Measurements from ENCODE around the gene CRELD1. TPM values are rescaled to one million over a fixed set of nuclear protein-coding genes. Genes with fewer than 3 reads are reported as not detected.
A peak's percentile ranks its signal among the peaks of the same experiment; 100 is the strongest.
"Not testable (repeated sequence)": the region's sequence is repeated elsewhere in the genome, so short reads cannot be mapped to it uniquely, and the experiment has no call there.

Gene CRELD1
- 67.5 TPM for total RNA-seq
- long read RNA-seq, transcript CRELD1-203 (11 exons, 1,728 nt) = minor isoform, 20 of 76 reads
- long read RNA-seq, transcript CRELD1-202 (10 exons, 2,696 nt) = minor isoform, 8 of 76 reads
- long read RNA-seq, transcript CRELD1-206 (11 exons, 1,778 nt) = major isoform, 38 of 76 reads
- long read RNA-seq, partial matches to known transcripts = 3 of 76 reads
- long read RNA-seq, other reads (novel, unspliced or antisense) = 7 of 76 reads

GRCh38 chr3:9933561-9934234 is at the start of gene CRELD1:
Gene CRELD1 (plus strand): TSS chr3:9933834. CDS start chr3:9934439, 605 bp downstream.
- intact Hi-C loops (cut with DNase I) = loop anchor here (5.0 kb wide), 1 partner anchor 294 kb away; no protein-coding TSS in a partner anchor
- peak; percentile 96 for ATAC-seq
- DNase-seq (ENCODE audit: missing footprints) = peak; percentile 98

GRCh38 chr3:9884555-9885165 is 49.0 kb upstream of the CRELD1 start:
- intact Hi-C loops (cut with DNase I) = no loop called here
- ATAC-seq (no peak), DNase-seq (ENCODE audit: missing footprints) (peak; percentile 28)

- DNase-seq (ENCODE audit: missing footprints) (no peak), ATAC-seq (no peak)
- intact Hi-C loops (cut with DNase I) = no loop called here
These were observed 47.3 kb upstream of the CRELD1 start for GRCh38 chr3:9886328-9886727.

- DNase-seq (ENCODE audit: missing footprints) (no peak), ATAC-seq (no peak)
- intact Hi-C loops (cut with DNase I) = no loop called here
These were observed 46.2 kb upstream of the CRELD1 start for GRCh38 chr3:9887480-9887879.

GRCh38 chr3:9888540-9888939 is 45.1 kb upstream of the CRELD1 start:
- DNase-seq (ENCODE audit: missing footprints) (no peak), ATAC-seq (no peak)
- intact Hi-C loops (cut with DNase I) = no loop called here

- intact Hi-C loops (cut with DNase I) = no loop called here
- DNase-seq (ENCODE audit: missing footprints) (no peak), ATAC-seq (no peak)
These were observed 44.2 kb upstream of the CRELD1 start for GRCh38 chr3:9889405-9889804.

GRCh38 chr3:9890249-9891071 is 43.2 kb upstream of the CRELD1 start, which contains the start of gene JAGN1:
Gene JAGN1 (plus strand): TSS chr3:9890610. CDS start chr3:9890723, 113 bp downstream.
- DNase-seq (ENCODE audit: missing footprints) (peak; percentile 94), ATAC-seq (peak; percentile 98)
- intact Hi-C loops (cut with DNase I) = loop anchor here (2.0 kb wide), 2 partner anchors 26 to 28 kb away; partner anchors contain the start of gene IL17RC

GRCh38 chr3:9891072-9891622 is 42.5 kb upstream of the CRELD1 start:
- intact Hi-C loops (cut with DNase I) = loop anchor here (2.0 kb wide), 2 partner anchors 26 to 28 kb away; partner anchors contain the start of gene IL17RC
- ATAC-seq (no peak), DNase-seq (ENCODE audit: missing footprints) (no peak)

GRCh38 chr3:9893739-9894138 is 39.9 kb upstream of the CRELD1 start:
- DNase-seq (ENCODE audit: missing footprints) = no peak
- intact Hi-C loops (cut with DNase I) = no loop called here
- ATAC-seq = no peak

GRCh38 chr3:9895715-9896114 is 37.9 kb upstream of the CRELD1 start:
- intact Hi-C loops (cut with DNase I); DNase-seq (ENCODE audit: missing footprints); ATAC-seq: not testable (repeated sequence)

GRCh38 chr3:9896755-9897407 is 36.8 kb upstream of the CRELD1 start:
- intact Hi-C loops (cut with DNase I); ATAC-seq: not testable (repeated sequence)

GRCh38 chr3:9897408-9898372 is 35.9 kb upstream of the CRELD1 start:
- ATAC-seq (no peak), DNase-seq (ENCODE audit: missing footprints) (no peak)
- intact Hi-C loops (cut with DNase I) = no loop called here

More at GRCh38 chr3:9896755-9897407, 36.8 kb upstream of the CRELD1 start:
- not testable (repeated sequence) for DNase-seq (ENCODE audit: missing footprints)

- no peak for DNase-seq (ENCODE audit: missing footprints)
- intact Hi-C loops (cut with DNase I) = no loop called here
- ATAC-seq = no peak
These were observed 35.0 kb upstream of the CRELD1 start for GRCh38 chr3:9898467-9899241.

- no peak for ATAC-seq
- intact Hi-C loops (cut with DNase I) = no loop called here
- no peak for DNase-seq (ENCODE audit: missing footprints)
These were observed 34.3 kb upstream of the CRELD1 start for GRCh38 chr3:9899289-9899791.

GRCh38 chr3:9900965-9901415 is 32.6 kb upstream of the CRELD1 start:
- intact Hi-C loops (cut with DNase I); DNase-seq (ENCODE audit: missing footprints); ATAC-seq: not testable (repeated sequence)

- intact Hi-C loops (cut with DNase I) = no loop called here
- ATAC-seq (no peak), DNase-seq (ENCODE audit: missing footprints) (no peak)
These were observed 31.7 kb upstream of the CRELD1 start for GRCh38 chr3:9901967-9902366.
